Measurements from ENCODE around the gene ADGRL1. TPM values are rescaled to one million over a fixed set of nuclear protein-coding genes. Genes with fewer than 3 reads are reported as not detected.

ADGRL1 gene
- total and polyA plus RNA-seq, 2 of the 8 experiments (the other 6 are each of a cell fraction or from before 2014, with no cell fraction given), result 95.6 to 112 TPM

DNA sequence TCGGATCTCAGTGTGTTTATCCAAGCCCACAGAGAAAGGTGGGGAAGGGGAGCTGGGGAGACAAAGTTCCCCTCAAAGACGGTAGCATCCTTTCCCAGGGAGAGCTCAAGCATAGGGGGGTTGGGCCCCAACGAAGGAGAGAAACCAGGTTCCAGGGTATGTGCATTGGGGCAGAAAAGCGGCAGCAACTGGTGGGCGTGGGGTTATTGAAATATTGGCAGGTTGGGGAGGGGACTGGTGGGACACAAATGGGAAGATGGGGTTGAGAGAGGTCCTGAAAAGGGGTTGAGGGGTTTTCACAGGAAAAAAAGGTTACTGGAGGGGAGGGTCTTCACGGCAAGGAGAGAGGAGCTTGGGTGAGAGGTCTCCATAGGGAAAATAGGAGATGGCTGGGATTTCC, 70.6 kb downstream of the ADGRL1 start:
- H3K4me2 ChIP-seq (ENCODE audit: insufficient read depth in 1 of 2, low read depth in 2 of 2, low read length in 2 of 2), result peak overlapping the region; percentile 54 to 82
- H3K27me3 ChIP-seq (replicated peaks in 1 of 4; ENCODE audit: control insufficient read depth in 3 of 4, extremely low read depth in 1 of 4, insufficient read depth in 3 of 4, low read length in 3 of 4), result no peaks in the 10 kb centered on the region
- POLR2A ChIA-PET (ENCODE audit: partially characterized antibody), result interaction anchor here (0.9 to 5.8 kb wide), 11 partner anchors 8 to 405 kb away, joined by 3 to 109 read pairs (median 4); partner anchors contain the start of gene PRKACA
- no peak overlapping the region for H3K14ac ChIP-seq (ENCODE audit: insufficient read length)
- H3K4me3 ChIP-seq (ENCODE audit: extremely low read depth in 1 of 4, insufficient read depth in 2 of 4, low read depth in 3 of 4, low read length in 4 of 4), result peak overlapping the region; percentile 75 to 86 (median 80); a peak in 7 of 8 replicates
- no peak overlapping the region for H2BK12ac ChIP-seq (ENCODE audit: low read depth, low read length)
- H2AFZ ChIP-seq (ENCODE audit: low read length), result no peak overlapping the region
- H3K23me2 ChIP-seq (ENCODE audit: low read depth, low read length), result peaks cover 4% of the 10 kb centered on the region; the same call in 1 of the 2 replicates
- H2AK5ac ChIP-seq (ENCODE audit: low read depth, low read length), result no peak overlapping the region
- H2BK20ac ChIP-seq (ENCODE audit: low read length), result no peak overlapping the region
- H2BK15ac ChIP-seq (ENCODE audit: low read length), result no peak overlapping the region
- no peaks in the 10 kb centered on the region for H3K9me3 ChIP-seq (ENCODE audit: insufficient read depth in 2 of 2, low read depth in 1 of 2, low read length in 1 of 2)
- WGBS, 2 experiments (ENCODE audit: extremely low coverage in 1 of 2, insufficient coverage in 1 of 2, insufficient read length in 1 of 2, insufficient replicate concordance in 2 of 2, low coverage in 1 of 2, low lambda C conversion rate in 2 of 2, missing lambda C conversion rate in 1 of 2), result 76% methylated on average over 5 of the region's 6 CpGs; no CpG with 5 or more reads in 1 of the 2 experiments
- H3K56ac ChIP-seq (replicated peaks; ENCODE audit: insufficient read length, low read depth, low read length), result no peak overlapping the region
- H4K20me1 ChIP-seq (replicated peaks in 1 of 2; ENCODE audit: control insufficient read depth in 1 of 2, insufficient read depth in 2 of 2, low read length in 2 of 2), result peaks cover 0 to 11% of the 10 kb centered on the region in 2 experiments
- H4K91ac ChIP-seq (replicated peaks; ENCODE audit: insufficient read length, low read length), result no peak overlapping the region
- no peak overlapping the region for H2BK120ac ChIP-seq (replicated peaks; ENCODE audit: low read depth, low read length)
- no peak overlapping the region for H4K5ac ChIP-seq (ENCODE audit: insufficient read length, low read depth, low read length)
- H2BK5ac ChIP-seq (ENCODE audit: low read depth, low read length), result no peak overlapping the region
- peaks cover 2% of the 10 kb centered on the region; the same call in 1 of the 2 replicates for H3K79me1 ChIP-seq (ENCODE audit: low read depth, low read length)
- peaks cover 0 to 8% of the 10 kb centered on the region in 2 experiments; a peak in 2 of 4 replicates for H3K79me2 ChIP-seq (ENCODE audit: control insufficient read depth in 1 of 2, insufficient read depth in 2 of 2, low read length in 2 of 2)
- peaks cover 2 to 11% (median 5%) of the 10 kb centered on the region in 4 experiments for H3K4me1 ChIP-seq (replicated peaks in 1 of 4; ENCODE audit: control insufficient read depth in 3 of 4, insufficient read depth in 4 of 4, low read length in 3 of 4)
- no peak overlapping the region; a peak in 2 of 7 replicates for H3K9ac ChIP-seq (replicated peaks in 1 of 4; ENCODE audit: extremely low read depth in 1 of 4, low read depth in 3 of 4, low read length in 3 of 4)
- no peak overlapping the region for H4K8ac ChIP-seq (ENCODE audit: extremely low read depth, insufficient read depth, low read length)
- H3K23ac ChIP-seq (ENCODE audit: insufficient read length), result no peak overlapping the region
- H3K18ac ChIP-seq (ENCODE audit: extremely low read depth, low read length), result no peak overlapping the region
- H3K36me3 ChIP-seq (ENCODE audit: control insufficient read depth in 2 of 4, insufficient read depth in 4 of 4, low read length in 3 of 4), result no peaks in the 10 kb centered on the region; a peak in 1 of 8 replicates
- no peak overlapping the region for H3K4ac ChIP-seq (replicated peaks; ENCODE audit: insufficient read length, low read depth, low read length)
- H3K27ac ChIP-seq (ENCODE audit: low read depth, low read length), result no peak overlapping the region
- no peak for FAIRE-seq
- CTCF ChIA-PET (ENCODE audit: partially characterized antibody), result interaction anchor here (0.5 to 7.9 kb wide), 9 partner anchors 12 to 812 kb away, joined by 3 to 40 read pairs (median 4); a partner anchor contains a TSS
- DNase-seq (ENCODE audit: low read depth in 1 of 2, low spot score in 2 of 2), result no peak
- TF ChIP-seq GABPA (IDR thresholded peaks at IDR 0.05; ENCODE audit: borderline replicate concordance, insufficient read depth, low read length) (no peak), JUND (IDR thresholded peaks at IDR 0.05; ENCODE audit: low read length) (no peak)
- TF ChIP-seq, protein P1, sequence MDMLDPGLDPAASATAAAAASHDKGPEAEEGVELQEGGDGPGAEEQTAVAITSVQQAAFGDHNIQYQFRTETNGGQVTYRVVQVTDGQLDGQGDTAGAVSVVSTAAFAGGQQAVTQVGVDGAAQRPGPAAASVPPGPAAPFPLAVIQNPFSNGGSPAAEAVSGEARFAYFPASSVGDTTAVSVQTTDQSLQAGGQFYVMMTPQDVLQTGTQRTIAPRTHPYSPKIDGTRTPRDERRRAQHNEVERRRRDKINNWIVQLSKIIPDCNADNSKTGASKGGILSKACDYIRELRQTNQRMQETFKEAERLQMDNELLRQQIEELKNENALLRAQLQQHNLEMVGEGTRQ (IDR thresholded peaks at IDR 0.05; ENCODE audit: low read length), result no peak
